ENCODE measurements around the gene RAB8A. TPM values are rescaled to one million over a fixed set of nuclear protein-coding genes. Genes with fewer than 3 reads are reported as not detected.

RAB8A gene
- total RNA-seq, 2 donors from 2014 or later, result 67.7 to 86.0 TPM

- Histone ChIP-seq H3K9me3 (ENCODE audit: control insufficient read depth, low read length) (no peaks in the 10 kb centered on the region), H3K9ac (ENCODE audit: extremely low read depth, low read length, poor library complexity, severe bottlenecking) (no peak overlapping the region), H3K4me3 (ENCODE audit: low read length) (no peak overlapping the region), H3K27ac (ENCODE audit: low read depth, low read length) (no peak overlapping the region), H3K27me3 (ENCODE audit: control insufficient read depth, insufficient read depth, low read length, poor library complexity, severe bottlenecking) (no peaks in the 10 kb centered on the region), H3K4me1 (ENCODE audit: control insufficient read depth, insufficient read depth, low read length) (no peaks in the 10 kb centered on the region), H3K36me3 (ENCODE audit: control insufficient read depth, insufficient read depth, low read length) (no peaks in the 10 kb centered on the region)
- peaks cover 2% of the 10 kb centered on the region for H3K4me1 Mint-ChIP-seq
- H3K27ac Mint-ChIP-seq, result no peak overlapping the region
- H3K36me3 Mint-ChIP-seq (ENCODE audit: low read depth), result no peaks in the 10 kb centered on the region
- no peak overlapping the region for H3K4me3 Mint-ChIP-seq
- no peak for TF ChIP-seq CTCF (conservative IDR thresholded peaks at IDR 0.05)
- DNase-seq, result no peak
- 74 to 82% methylated on average over 3 to 4 of the region's 4 CpGs for WGBS, 2 experiments (ENCODE audit: insufficient coverage in 1 of 2, insufficient read length in 1 of 2)
- H3K9me3 Mint-ChIP-seq, result no peaks in the 10 kb centered on the region
- H3K27me3 Mint-ChIP-seq (ENCODE audit: insufficient read depth), result peaks cover 7% of the 10 kb centered on the region
Measured at GRCh38 chr19:16141043-16141442, 29.4 kb downstream of the RAB8A start.

- TF ChIP-seq CTCF (conservative IDR thresholded peaks at IDR 0.05), result no peak
Measured at GRCh38 chr19:16142032-16142580, 30.4 kb downstream of the RAB8A start.

GRCh38 chr19:16143399-16144215, 31.9 kb downstream of the RAB8A start, which contains the start of gene HSH2D:
TSS of gene HSH2D (plus strand) at chr19:16143685. CDS start at chr19:16148751, 5,066 bp downstream.
- peak; percentile 87 for DNase-seq
- H3K36me3 ChIP-seq (ENCODE audit: control insufficient read depth, insufficient read depth, low read length), result no peaks in the 10 kb centered on the region
- Mint-ChIP-seq H3K27ac (peak within 1 kb of the TSS; percentile 78), H3K36me3 (ENCODE audit: low read depth) (no peaks in the 10 kb centered on the region), H3K4me1 (peaks cover 2% of the 10 kb centered on the region), H3K4me3 (peak within 1 kb of the TSS; percentile 25), H3K9me3 (no peaks in the 10 kb centered on the region), H3K27me3 (ENCODE audit: insufficient read depth) (peaks cover 5% of the 10 kb centered on the region)
- no peak for TF ChIP-seq CTCF (conservative IDR thresholded peaks at IDR 0.05)
- no peak within 1 kb of the TSS for H3K27ac ChIP-seq (ENCODE audit: low read depth, low read length)
- H3K4me1 ChIP-seq (ENCODE audit: control insufficient read depth, insufficient read depth, low read length), result no peaks in the 10 kb centered on the region
- 68 to 72% methylated on average over 7 to 13 of the region's 13 CpGs for WGBS, 2 experiments (ENCODE audit: insufficient coverage in 1 of 2, insufficient read length in 1 of 2)
- no peak within 1 kb of the TSS for H3K9ac ChIP-seq (ENCODE audit: extremely low read depth, low read length, poor library complexity, severe bottlenecking)
- no peaks in the 10 kb centered on the region for H3K27me3 ChIP-seq (ENCODE audit: control insufficient read depth, insufficient read depth, low read length, poor library complexity, severe bottlenecking)
- no peaks in the 10 kb centered on the region for H3K9me3 ChIP-seq (ENCODE audit: control insufficient read depth, low read length)
- H3K4me3 ChIP-seq (ENCODE audit: low read length), result no peak within 1 kb of the TSS

More at GRCh38 chr19:16142032-16142580, 30.4 kb downstream of the RAB8A start:
- Histone ChIP-seq H3K4me1 (ENCODE audit: control insufficient read depth, insufficient read depth, low read length) (no peaks in the 10 kb centered on the region), H3K27ac (ENCODE audit: low read depth, low read length) (no peak overlapping the region), H3K9ac (ENCODE audit: extremely low read depth, low read length, poor library complexity, severe bottlenecking) (no peak overlapping the region), H3K36me3 (ENCODE audit: control insufficient read depth, insufficient read depth, low read length) (no peaks in the 10 kb centered on the region), H3K27me3 (ENCODE audit: control insufficient read depth, insufficient read depth, low read length, poor library complexity, severe bottlenecking) (no peaks in the 10 kb centered on the region), H3K9me3 (ENCODE audit: control insufficient read depth, low read length) (no peaks in the 10 kb centered on the region), H3K4me3 (ENCODE audit: low read length) (no peak overlapping the region)
- no peak for DNase-seq
- no peaks in the 10 kb centered on the region for H3K36me3 Mint-ChIP-seq (ENCODE audit: low read depth)
- H3K27ac Mint-ChIP-seq, result no peak overlapping the region
- whole genome bisulfite sequencing, 2 experiments (ENCODE audit: insufficient coverage in 1 of 2, insufficient read length in 1 of 2), result 92 to 93% methylated on average over 6 to 9 of the region's 9 CpGs
- H3K27me3 Mint-ChIP-seq (ENCODE audit: insufficient read depth), result peaks cover 7% of the 10 kb centered on the region
- no peaks in the 10 kb centered on the region for H3K9me3 Mint-ChIP-seq
- H3K4me3 Mint-ChIP-seq, result no peak overlapping the region
- peaks cover 2% of the 10 kb centered on the region for H3K4me1 Mint-ChIP-seq
